ENCODE data around the gene LITAF.

The LITAF gene

GRCh38 chr16:11586378-11586855, 302 bp downstream of the LITAF start:
- ATAC-seq (ENCODE audit: insufficient read depth, low read depth), result no peak
- no peak overlapping the region for H3K27ac ChIP-seq (ENCODE audit: low read length)
- H2AFZ ChIP-seq (ENCODE audit: low read depth, low read length), result peak overlapping the region; percentile 61
- peak; percentile 59 for TF ChIP-seq EZH2 (IDR thresholded peaks at IDR 0.05; ENCODE audit: borderline replicate concordance, low read depth, low read length, severe bottlenecking)
- TF ChIP-seq CTCF (IDR thresholded peaks at IDR 0.05; ENCODE audit: borderline replicate concordance, extremely low read depth, low read length, poor library complexity, severe bottlenecking), result no peak
- H3K4me3 ChIP-seq (ENCODE audit: low read depth in 1 of 2, low read length in 2 of 2), result peak overlapping the region; percentile 22 to 61; a peak in 3 of 4 replicates
- H3K36me3 ChIP-seq (ENCODE audit: insufficient read depth, low read length), result no peaks in the 10 kb centered on the region
- peak overlapping the region; percentile 59 for H3K9ac ChIP-seq (ENCODE audit: low read depth, low read length)
- no peaks in the 10 kb centered on the region; the same call in 1 of the 2 replicates for H4K20me1 ChIP-seq (ENCODE audit: insufficient read depth, low read length)
- H3K9me3 ChIP-seq (ENCODE audit: insufficient read depth, low read length, severe bottlenecking), result no peaks in the 10 kb centered on the region
- H3K27me3 ChIP-seq (ENCODE audit: insufficient read depth, low read length, poor library complexity), result peaks cover 30% of the 10 kb centered on the region
- peak overlapping the region; percentile 73 for H3K4me2 ChIP-seq (ENCODE audit: insufficient read depth, low read length)
- no peak for DNase-seq
- no peaks in the 10 kb centered on the region for H3K79me2 ChIP-seq (ENCODE audit: insufficient read depth, low read length)
- H3K4me1 ChIP-seq (ENCODE audit: insufficient read depth, low read length), result peaks cover 31% of the 10 kb centered on the region

- H3K4me3 ChIP-seq (ENCODE audit: low read depth in 1 of 2, low read length in 2 of 2), result peak overlapping the region; percentile 22 to 61; a peak in 3 of 4 replicates
- no peaks in the 10 kb centered on the region; the same call in 1 of the 2 replicates for H4K20me1 ChIP-seq (ENCODE audit: insufficient read depth, low read length)
- peaks cover 30% of the 10 kb centered on the region for H3K27me3 ChIP-seq (ENCODE audit: insufficient read depth, low read length, poor library complexity)
- H2AFZ ChIP-seq (ENCODE audit: low read depth, low read length), result peak overlapping the region; percentile 61; the same call in 1 of the 2 replicates
- H3K79me2 ChIP-seq (ENCODE audit: insufficient read depth, low read length), result no peaks in the 10 kb centered on the region
- DNase-seq (no peak), ATAC-seq (ENCODE audit: insufficient read depth, low read depth) (no peak)
- H3K4me2 ChIP-seq (ENCODE audit: insufficient read depth, low read length), result peak overlapping the region; percentile 73
- H3K36me3 ChIP-seq (ENCODE audit: insufficient read depth, low read length), result no peaks in the 10 kb centered on the region
- TF ChIP-seq EZH2 (IDR thresholded peaks at IDR 0.05; ENCODE audit: borderline replicate concordance, low read depth, low read length, severe bottlenecking), result no peak
- TF ChIP-seq CTCF (IDR thresholded peaks at IDR 0.05; ENCODE audit: borderline replicate concordance, extremely low read depth, low read length, poor library complexity, severe bottlenecking), result no peak
- H3K27ac ChIP-seq (ENCODE audit: low read length), result no peak overlapping the region
- H3K4me1 ChIP-seq (ENCODE audit: insufficient read depth, low read length), result peaks cover 31% of the 10 kb centered on the region
- H3K9me3 ChIP-seq (ENCODE audit: insufficient read depth, low read length, severe bottlenecking), result no peaks in the 10 kb centered on the region
- peak overlapping the region; percentile 59; the same call in 1 of the 2 replicates for H3K9ac ChIP-seq (ENCODE audit: low read depth, low read length)
Measured at GRCh38 chr16:11585460-11586377, 1.0 kb downstream of the LITAF start.

GRCh38 chr16:11583889-11584565, 2.7 kb downstream of the LITAF start:
- no peak for ATAC-seq (ENCODE audit: insufficient read depth, low read depth)
- Histone ChIP-seq H3K36me3 (ENCODE audit: insufficient read depth, low read length) (no peaks in the 10 kb centered on the region), H4K20me1 (ENCODE audit: insufficient read depth, low read length) (no peaks in the 10 kb centered on the region; the same call in 1 of the 2 replicates), H3K27ac (ENCODE audit: low read length) (no peak overlapping the region), H3K27me3 (ENCODE audit: insufficient read depth, low read length, poor library complexity) (peaks cover 30% of the 10 kb centered on the region), H3K4me3 (ENCODE audit: low read depth in 1 of 2, low read length in 2 of 2) (no peak overlapping the region), H3K9me3 (ENCODE audit: insufficient read depth, low read length, severe bottlenecking) (no peaks in the 10 kb centered on the region), H2AFZ (ENCODE audit: low read depth, low read length) (no peak overlapping the region), H3K4me1 (ENCODE audit: insufficient read depth, low read length) (peaks cover 31% of the 10 kb centered on the region), H3K79me2 (ENCODE audit: insufficient read depth, low read length) (no peaks in the 10 kb centered on the region), H3K9ac (ENCODE audit: low read depth, low read length) (no peak overlapping the region), H3K4me2 (ENCODE audit: insufficient read depth, low read length) (peak overlapping the region; percentile 7; the same call in 1 of the 2 replicates)
- DNase-seq, result no peak
- TF ChIP-seq CTCF (IDR thresholded peaks at IDR 0.05; ENCODE audit: borderline replicate concordance, extremely low read depth, low read length, poor library complexity, severe bottlenecking), result no peak
- no peak for TF ChIP-seq EZH2 (IDR thresholded peaks at IDR 0.05; ENCODE audit: borderline replicate concordance, low read depth, low read length, severe bottlenecking)

Measured in DND-41 (cell line).